Mesendoderm (in vitro differentiated cells): ENCODE data around the gene ZSWIM7.

Experiments used
- DNase-seq: peaks from one replicate; pipeline ENCODE4 v3.0.0; 2013
- H2AK5ac ChIP-seq: 2 replicates; pipeline ENCODE4 v1.6.1; 2013; ENCODE audit warnings: low read length, inconsistent platforms
- H2BK120ac ChIP-seq: 2 replicates; pipeline ENCODE4 v1.6.1; 2013; ENCODE audit warnings: low read depth, mild to moderate bottlenecking, low read length, moderate library complexity, mixed read lengths
- H2BK15ac ChIP-seq: replicated peaks from 2 replicates; pipeline ENCODE4 v1.6.1; 2013; ENCODE audit warnings: low read depth, mild to moderate bottlenecking, moderate library complexity
- H2BK5ac ChIP-seq: 2 replicates; pipeline ENCODE4 v1.6.1; 2013; ENCODE audit warnings: low read length, inconsistent platforms
- H3K18ac ChIP-seq: 2 replicates; pipeline ENCODE4 v1.6.1; 2013; ENCODE audit warnings: mild to moderate bottlenecking, low read length, mixed read lengths
- H3K23ac ChIP-seq: one replicate; pipeline ENCODE4 v1.6.1; 2013; ENCODE audit warnings: low read length
- H3K27ac ChIP-seq: 2 replicates; pipeline ENCODE4 v1.5.1; 2013; ENCODE audit warnings: low read depth, mild to moderate bottlenecking, inconsistent platforms, low read length, moderate library complexity
- H3K27me3 ChIP-seq: 2 replicates; pipeline ENCODE4 v1.6.1; 2013; ENCODE audit warnings: low read length, control low read depth, mild to moderate bottlenecking, inconsistent platforms; ENCODE audit not compliant: insufficient read depth, poor library complexity
- H3K36me3 ChIP-seq: 2 replicates; pipeline ENCODE4 v1.6.1; 2013; ENCODE audit warnings: low read length, inconsistent platforms; ENCODE audit not compliant: control insufficient read depth, insufficient read depth
- H3K4ac ChIP-seq: one replicate; pipeline ENCODE4 v1.6.1; 2013; ENCODE audit warnings: low read depth, mild to moderate bottlenecking, low read length, moderate library complexity
- H3K4me1 ChIP-seq: 2 replicates; pipeline ENCODE4 v1.6.1; 2013; ENCODE audit warnings: low read depth, low read length, inconsistent platforms; ENCODE audit not compliant: control insufficient read depth
- H3K4me2 ChIP-seq: 2 replicates; pipeline ENCODE4 v1.6.1; 2013; ENCODE audit warnings: low read length
- H3K4me3 ChIP-seq: 2 replicates; pipeline ENCODE4 v1.5.1; 2013; ENCODE audit warnings: mild to moderate bottlenecking, low read length
- H3K56ac ChIP-seq: one replicate; pipeline ENCODE4 v1.6.1; 2013; ENCODE audit warnings: low read length
- H3K79me1 ChIP-seq: 2 replicates; pipeline ENCODE4 v1.6.1; 2013; ENCODE audit warnings: low read length, inconsistent platforms
- H3K79me2 ChIP-seq: 2 replicates; pipeline ENCODE4 v1.6.1; 2013; ENCODE audit warnings: mild to moderate bottlenecking, low read length; ENCODE audit not compliant: control insufficient read depth, insufficient read depth
- H3K9ac ChIP-seq: 2 replicates; pipeline ENCODE4 v1.6.1; 2013; ENCODE audit warnings: low read length, inconsistent platforms
- H4K5ac ChIP-seq: one replicate; pipeline ENCODE4 v1.6.1; 2013; ENCODE audit warnings: low read length
- H4K8ac ChIP-seq: one replicate; pipeline ENCODE4 v1.6.1; 2013; ENCODE audit warnings: low read depth, mild to moderate bottlenecking, control low read depth, low read length, moderate library complexity
- WGBS: extraction: QIAGEN DNeasy Blood & Tissue Kit; methylation state at CpG from one replicate; pipeline ENCODE4 v1.1.7; 2013; ENCODE audit warnings: low lambda C conversion rate, missing lambda C conversion rate; ENCODE audit not compliant: insufficient coverage; ENCODE audit errors: extremely low coverage; 5-methylcytosine and 5-hydroxymethylcytosine counted together

ZSWIM7 gene

GRCh38 chr17:15934866-15935265, 64.6 kb downstream of the ZSWIM7 start:
- no peaks in the 10 kb centered on the region for H3K4me1 ChIP-seq
- no peaks in the 10 kb centered on the region for H3K27me3 ChIP-seq
- H3K4me3 ChIP-seq = no peak overlapping the region
- H3K56ac ChIP-seq = no peak overlapping the region
- no peak overlapping the region for H3K27ac ChIP-seq
- no peaks in the 10 kb centered on the region for H3K79me2 ChIP-seq
- H3K4ac ChIP-seq = no peak overlapping the region
- H4K8ac ChIP-seq = no peak overlapping the region
- no peak overlapping the region for H2BK5ac ChIP-seq
- H3K36me3 ChIP-seq = no peaks in the 10 kb centered on the region
- H3K9ac ChIP-seq = no peak overlapping the region
- H3K23ac ChIP-seq = no peak overlapping the region
- DNase-seq = no peak
- no peaks in the 10 kb centered on the region for H3K79me1 ChIP-seq
- no peak overlapping the region for H3K4me2 ChIP-seq
- H4K5ac ChIP-seq = no peak overlapping the region
- WGBS = no CpG with 5 or more reads among the region's 5 CpGs
- H3K18ac ChIP-seq = no peak overlapping the region
- no peak overlapping the region for H2BK120ac ChIP-seq
- H2BK15ac ChIP-seq = no peak overlapping the region
- no peak overlapping the region for H2AK5ac ChIP-seq

- Histone ChIP-seq H2BK120ac (no peak overlapping the region), H2AK5ac (no peak overlapping the region), H2BK15ac (no peak overlapping the region), H3K79me2 (no peaks in the 10 kb centered on the region), H3K4me2 (no peak overlapping the region), H3K4me3 (no peak overlapping the region), H3K18ac (no peak overlapping the region), H3K79me1 (no peaks in the 10 kb centered on the region), H4K8ac (no peak overlapping the region), H4K5ac (no peak overlapping the region), H3K27me3 (no peaks in the 10 kb centered on the region), H3K9ac (no peak overlapping the region), H3K56ac (no peak overlapping the region), H3K4me1 (no peaks in the 10 kb centered on the region), H3K36me3 (no peaks in the 10 kb centered on the region), H3K23ac (no peak overlapping the region), H3K4ac (no peak overlapping the region), H3K27ac (no peak overlapping the region), H2BK5ac (no peak overlapping the region)
- no peak for DNase-seq
These were observed 68.1 kb downstream of the ZSWIM7 start for GRCh38 chr17:15931394-15931793.

GRCh38 chr17:15930426-15930825, 69.1 kb downstream of the ZSWIM7 start:
- H3K23ac ChIP-seq = no peak overlapping the region
- no peak overlapping the region for H3K56ac ChIP-seq
- H3K79me1 ChIP-seq = no peaks in the 10 kb centered on the region
- H3K36me3 ChIP-seq = no peaks in the 10 kb centered on the region
- H3K4me1 ChIP-seq = no peaks in the 10 kb centered on the region
- no peak overlapping the region for H4K8ac ChIP-seq
- no peak overlapping the region for H3K4ac ChIP-seq
- no peak overlapping the region for H3K4me3 ChIP-seq
- H2BK120ac ChIP-seq = no peak overlapping the region
- H3K27ac ChIP-seq = no peak overlapping the region
- no peak overlapping the region for H2AK5ac ChIP-seq
- no peaks in the 10 kb centered on the region for H3K79me2 ChIP-seq
- H3K27me3 ChIP-seq = no peaks in the 10 kb centered on the region
- no peak overlapping the region for H2BK15ac ChIP-seq
- no peak overlapping the region for H4K5ac ChIP-seq
- no CpG with 5 or more reads among the region's 6 CpGs for WGBS
- no peak for DNase-seq
- H3K4me2 ChIP-seq = no peak overlapping the region
- H3K9ac ChIP-seq = no peak overlapping the region
- H3K18ac ChIP-seq = no peak overlapping the region
- no peak overlapping the region for H2BK5ac ChIP-seq

- WGBS = no CpG with 5 or more reads among the region's 4 CpGs
These were observed 69.6 kb downstream of the ZSWIM7 start for GRCh38 chr17:15929941-15930340.

GRCh38 chr17:15928286-15928785, 71.2 kb downstream of the ZSWIM7 start:
- no peak overlapping the region for H4K5ac ChIP-seq
- H3K27ac ChIP-seq = no peak overlapping the region
- DNase-seq = no peak
- H2AK5ac ChIP-seq = no peak overlapping the region
- H3K4me1 ChIP-seq = no peaks in the 10 kb centered on the region
- H4K8ac ChIP-seq = no peak overlapping the region
- no peak overlapping the region for H3K4me2 ChIP-seq
- no peak overlapping the region for H2BK15ac ChIP-seq
- H3K79me2 ChIP-seq = no peaks in the 10 kb centered on the region
- no peaks in the 10 kb centered on the region for H3K36me3 ChIP-seq
- no peak overlapping the region for H3K18ac ChIP-seq
- WGBS = no CpG with 5 or more reads among the region's 9 CpGs
- H2BK5ac ChIP-seq = no peak overlapping the region
- no peak overlapping the region for H3K56ac ChIP-seq
- H3K9ac ChIP-seq = no peak overlapping the region
- no peak overlapping the region for H3K23ac ChIP-seq
- H3K4ac ChIP-seq = no peak overlapping the region
- no peaks in the 10 kb centered on the region for H3K27me3 ChIP-seq
- no peaks in the 10 kb centered on the region for H3K79me1 ChIP-seq
- H2BK120ac ChIP-seq = no peak overlapping the region
- H3K4me3 ChIP-seq = no peak overlapping the region

More at GRCh38 chr17:15929941-15930340, 69.6 kb downstream of the ZSWIM7 start:
- H3K18ac ChIP-seq = no peak overlapping the region
- no peaks in the 10 kb centered on the region for H3K79me2 ChIP-seq
- no peak overlapping the region for H3K4ac ChIP-seq
- no peak overlapping the region for H2AK5ac ChIP-seq
- no peak overlapping the region for H3K4me3 ChIP-seq
- H2BK15ac ChIP-seq = no peak overlapping the region
- H4K5ac ChIP-seq = no peak overlapping the region
- no peaks in the 10 kb centered on the region for H3K4me1 ChIP-seq
- H3K79me1 ChIP-seq = no peaks in the 10 kb centered on the region
- H3K4me2 ChIP-seq = no peak overlapping the region
- no peak overlapping the region for H3K23ac ChIP-seq
- H2BK120ac ChIP-seq = no peak overlapping the region
- H3K27ac ChIP-seq = no peak overlapping the region
- no peak for DNase-seq
- no peak overlapping the region for H4K8ac ChIP-seq
- H3K27me3 ChIP-seq = no peaks in the 10 kb centered on the region
- no peak overlapping the region for H2BK5ac ChIP-seq
- no peaks in the 10 kb centered on the region for H3K36me3 ChIP-seq
- no peak overlapping the region for H3K9ac ChIP-seq
- no peak overlapping the region for H3K56ac ChIP-seq
